PC-9 (cell line): ENCODE results near the gene CSRP2.

ENCODE experiments used
- EZH2 ChIP-seq: fragments of 200-600 bp; sonication (generic); IDR thresholded peaks from 2 replicates; pipeline ENCODE4 v1.8.0; 2017; ENCODE audit warnings: antibody characterized with exemption, low read depth
- TF ChIP-seq, protein P1 (sequence below): fragments of 200-600 bp; sonication (generic); conservative IDR thresholded peaks from 2 replicates; pipeline ENCODE4 v1.6.1; 2017; ENCODE audit warnings: mixed run types, antibody characterized with exemption, mild to moderate bottlenecking, moderate library complexity

GRCh38 chr12:76883811-76884210 lies 5.0 kb upstream of the CSRP2 start:
- TF ChIP-seq, protein P1, sequence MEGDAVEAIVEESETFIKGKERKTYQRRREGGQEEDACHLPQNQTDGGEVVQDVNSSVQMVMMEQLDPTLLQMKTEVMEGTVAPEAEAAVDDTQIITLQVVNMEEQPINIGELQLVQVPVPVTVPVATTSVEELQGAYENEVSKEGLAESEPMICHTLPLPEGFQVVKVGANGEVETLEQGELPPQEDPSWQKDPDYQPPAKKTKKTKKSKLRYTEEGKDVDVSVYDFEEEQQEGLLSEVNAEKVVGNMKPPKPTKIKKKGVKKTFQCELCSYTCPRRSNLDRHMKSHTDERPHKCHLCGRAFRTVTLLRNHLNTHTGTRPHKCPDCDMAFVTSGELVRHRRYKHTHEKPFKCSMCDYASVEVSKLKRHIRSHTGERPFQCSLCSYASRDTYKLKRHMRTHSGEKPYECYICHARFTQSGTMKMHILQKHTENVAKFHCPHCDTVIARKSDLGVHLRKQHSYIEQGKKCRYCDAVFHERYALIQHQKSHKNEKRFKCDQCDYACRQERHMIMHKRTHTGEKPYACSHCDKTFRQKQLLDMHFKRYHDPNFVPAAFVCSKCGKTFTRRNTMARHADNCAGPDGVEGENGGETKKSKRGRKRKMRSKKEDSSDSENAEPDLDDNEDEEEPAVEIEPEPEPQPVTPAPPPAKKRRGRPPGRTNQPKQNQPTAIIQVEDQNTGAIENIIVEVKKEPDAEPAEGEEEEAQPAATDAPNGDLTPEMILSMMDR = no peak
- TF ChIP-seq EZH2 = no peak
